Naive thymus-derived CD4-positive, alpha-beta T cell (primary cell): ENCODE results near the gene EIF3B. TPM values are rescaled to one million over a fixed set of nuclear protein-coding genes. Genes with fewer than 3 reads are reported as not detected.

Experiments
- ATAC-seq: fragments of 150-1000 bp; cut with Tn5 transposase; 2 replicates; pipeline ENCODE4 v1.10.0; 2021; ENCODE audit warnings: mild to moderate bottlenecking, moderate library complexity
- CTCF ChIA-PET: fragments of 350-600 bp; sonication (Branson Sonifier 250); formaldehyde crosslinking; loops from one replicate; lab custom pipeline; 2021; ENCODE audit warnings: antibody characterized with exemption; lab: Charles Lee
- POLR2A ChIA-PET: fragments of 350-600 bp; sonication (Branson Sonifier 250); formaldehyde crosslinking; loops from one replicate; lab custom pipeline; 2021; ENCODE audit warnings: antibody characterized with exemption, inconsistent platforms; lab: Charles Lee
- DNase-seq, 9 donors: peaks; one replicate each; pipeline versions ENCODE4 v3.0.0 to v3.0.0-alpha.2; 2020 to 2022; ENCODE audit warnings: mixed read lengths in 1 of 9
- H3K27ac ChIP-seq: one replicate; pipeline ENCODE4 v1.7.0; 2013; ENCODE audit warnings: mild to moderate bottlenecking, low read depth, low read length, moderate library complexity
- H3K27me3 ChIP-seq, 2 donors: one replicate each; pipeline ENCODE4 v1.7.0; 2013; ENCODE audit warnings: low read length in 2 of 2, mild to moderate bottlenecking in 2 of 2, moderate library complexity in 2 of 2; ENCODE audit not compliant: control insufficient read depth in 2 of 2, insufficient read depth in 2 of 2
- H3K36me3 ChIP-seq, 3 experiments: 1 replicate in 2 of 3; 2 replicates in 1 of 3; pipeline ENCODE4 v1.7.0; 2013; ENCODE audit warnings: low read length in 3 of 3, mild to moderate bottlenecking in 3 of 3, moderate library complexity in 1 of 3; ENCODE audit not compliant: insufficient read depth in 3 of 3, control insufficient read depth in 2 of 3
- H3K4me1 ChIP-seq, 2 donors: one replicate each; pipeline ENCODE4 v1.7.0; 2013; ENCODE audit warnings: low read length in 2 of 2, mild to moderate bottlenecking in 2 of 2, moderate library complexity in 1 of 2; ENCODE audit not compliant: control insufficient read depth in 2 of 2, insufficient read depth in 2 of 2
- H3K4me3 ChIP-seq: 2 replicates; pipeline ENCODE4 v1.7.0; 2013; ENCODE audit warnings: mild to moderate bottlenecking, low read length
- H3K9me3 ChIP-seq, 3 experiments: 1 replicate in 2 of 3; 2 replicates in 1 of 3; pipeline ENCODE4 v1.7.0; 2013; ENCODE audit warnings: low read length in 3 of 3; ENCODE audit not compliant: control insufficient read depth in 2 of 3
- H3K27ac Mint-ChIP-seq, 9 donors: one replicate each; pipeline ENCODE4 v1.8.0; 2020 to 2022; ENCODE audit warnings: mixed read lengths in 9 of 9, mild to moderate bottlenecking in 8 of 9, moderate library complexity in 5 of 9, inconsistent platforms in 2 of 9
- H3K27me3 Mint-ChIP-seq, 5 donors: one replicate each; pipeline ENCODE4 v1.8.0; 2021 to 2022; ENCODE audit warnings: mixed read lengths in 5 of 5, mild to moderate bottlenecking in 1 of 5
- H3K36me3 Mint-ChIP-seq, 5 donors: one replicate each; pipeline ENCODE4 v1.8.0; 2020 to 2022; ENCODE audit warnings: mixed read lengths in 5 of 5, mild to moderate bottlenecking in 3 of 5, inconsistent platforms in 1 of 5
- H3K4me1 Mint-ChIP-seq, 7 donors: one replicate each; pipeline ENCODE4 v1.8.0; 2020 to 2022; ENCODE audit warnings: mixed read lengths in 7 of 7, mild to moderate bottlenecking in 3 of 7, inconsistent platforms in 1 of 7
- H3K4me3 Mint-ChIP-seq, 10 donors: one replicate each; pipeline ENCODE4 v1.8.0; 2020 to 2022; ENCODE audit warnings: mild to moderate bottlenecking in 10 of 10, mixed read lengths in 10 of 10, moderate library complexity in 6 of 10, inconsistent platforms in 2 of 10
- H3K9me3 Mint-ChIP-seq, 11 donors: one replicate each; pipeline ENCODE4 v1.8.0; 2020 to 2022; ENCODE audit warnings: mixed read lengths in 11 of 11, mild to moderate bottlenecking in 4 of 11, inconsistent platforms in 1 of 11, moderate library complexity in 1 of 11
- intact Hi-C, 2 donors: fragments of 100-400 bp; cut with micrococcal nuclease; formaldehyde crosslinking; loops; one replicate each; pipeline ENCODE4 v1.15.1; 2023
- polyA plus RNA-seq, 2 donors: library from polyadenylated mRNA; unstranded; fragments of 300-500 nt; fragmentation: Illumina TruSeq; gene quantifications; one replicate each; pipeline ENCODE4 v1.2.3, GENCODE V29; 2021
- total RNA-seq, 6 experiments: library from RNA in 5 of 6; stranded (reverse) in 5 of 6; gene quantifications; 1 replicate in 5 of 6; 2 replicates in 1 of 6; pipeline ENCODE4 v1.2.3 and lab custom pipeline; 2021 to 2026

EIF3B gene
- total and polyA plus RNA-seq, 7 experiments from 2014 or later, result 78.0 to 189 (median 157) TPM

DNA sequence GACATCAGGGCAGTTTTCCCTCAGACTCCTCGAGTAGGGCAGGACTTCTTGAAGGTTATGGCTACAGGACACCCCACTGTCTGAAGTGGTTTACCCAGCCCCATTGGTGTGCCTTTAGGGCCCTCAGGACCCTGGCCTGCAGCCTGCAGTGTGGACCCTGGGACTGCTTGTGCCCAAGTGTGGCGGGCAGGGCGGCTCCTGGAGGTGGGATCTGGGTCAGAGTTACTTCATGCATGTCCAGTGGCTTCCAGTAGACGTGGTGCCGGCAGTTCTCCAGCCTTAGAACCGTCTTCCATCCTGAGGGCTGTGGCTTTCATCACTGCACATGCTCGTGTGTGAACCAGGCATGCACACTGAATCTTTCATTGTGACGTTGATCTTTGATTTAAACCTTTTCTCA lies 16.7 kb downstream of the EIF3B start:
- ChIA-PET POLR2A (no interaction called here), CTCF (no interaction called here)
- Mint-ChIP-seq H3K36me3 (peaks cover 8 to 62% (median 24%) of the 10 kb centered on the region in 5 donors), H3K4me1 (no peaks in the 10 kb centered on the region), H3K4me3 (no peak overlapping the region), H3K27ac (no peak overlapping the region), H3K27me3 (no peaks in the 10 kb centered on the region), H3K9me3 (no peaks in the 10 kb centered on the region)
- DNase-seq (no peak), ATAC-seq (no peak)
- intact Hi-C loops, result no loop called here
- H3K9me3 ChIP-seq, result no peaks in the 10 kb centered on the region
- H3K27me3 ChIP-seq, result no peaks in the 10 kb centered on the region
- H3K27ac ChIP-seq, result no peak overlapping the region
- H3K4me3 ChIP-seq, result no peak overlapping the region
- H3K36me3 ChIP-seq, result peaks cover 42 to 97% (median 48%) of the 10 kb centered on the region in 3 experiments
- H3K4me1 ChIP-seq, result no peaks in the 10 kb centered on the region

DNA sequence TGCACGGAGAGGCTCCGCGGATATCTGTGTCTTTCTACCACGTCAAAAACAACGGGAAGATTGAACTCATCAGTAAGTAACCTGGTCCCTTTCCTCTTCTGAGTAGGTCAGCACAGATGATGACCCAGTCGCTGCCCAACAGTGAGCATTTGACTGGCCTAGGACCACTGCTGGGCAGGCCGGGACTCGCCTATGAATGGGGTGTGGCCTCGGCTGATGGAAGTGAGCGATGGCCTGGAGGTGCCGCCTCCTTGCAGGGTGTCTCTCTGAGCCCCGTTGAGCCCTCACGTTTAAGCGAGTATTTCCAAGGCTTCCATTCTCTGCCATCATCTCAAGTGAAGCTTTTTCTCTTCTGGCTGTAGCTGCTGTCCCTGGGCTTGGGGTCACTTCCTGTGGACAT lies 18.1 kb downstream of the EIF3B start:
- Mint-ChIP-seq H3K36me3 (peaks cover 14 to 68% (median 26%) of the 10 kb centered on the region in 5 donors), H3K27ac (no peak overlapping the region), H3K4me3 (no peak overlapping the region), H3K4me1 (peaks cover 0 to 6% (median 4%) of the 10 kb centered on the region in 7 donors), H3K27me3 (no peaks in the 10 kb centered on the region), H3K9me3 (no peaks in the 10 kb centered on the region)
- H3K27me3 ChIP-seq, result no peaks in the 10 kb centered on the region
- H3K4me3 ChIP-seq, result no peak overlapping the region
- no peaks in the 10 kb centered on the region for H3K9me3 ChIP-seq
- ChIA-PET POLR2A (interaction anchor here (1.0 kb wide), 1 partner anchor 30 kb away, joined by 3 read pairs; no protein-coding TSS in a partner anchor), CTCF (interaction anchor here (0.5 kb wide), 1 partner anchor 15 kb away, joined by 3 read pairs; no protein-coding TSS in a partner anchor)
- intact Hi-C loops, result no loop called here
- H3K4me1 ChIP-seq, result no peaks in the 10 kb centered on the region
- DNase-seq (no peak), ATAC-seq (no peak)
- H3K27ac ChIP-seq, result no peak overlapping the region
- H3K36me3 ChIP-seq, result peaks cover 42 to 96% (median 48%) of the 10 kb centered on the region in 3 experiments

DNA sequence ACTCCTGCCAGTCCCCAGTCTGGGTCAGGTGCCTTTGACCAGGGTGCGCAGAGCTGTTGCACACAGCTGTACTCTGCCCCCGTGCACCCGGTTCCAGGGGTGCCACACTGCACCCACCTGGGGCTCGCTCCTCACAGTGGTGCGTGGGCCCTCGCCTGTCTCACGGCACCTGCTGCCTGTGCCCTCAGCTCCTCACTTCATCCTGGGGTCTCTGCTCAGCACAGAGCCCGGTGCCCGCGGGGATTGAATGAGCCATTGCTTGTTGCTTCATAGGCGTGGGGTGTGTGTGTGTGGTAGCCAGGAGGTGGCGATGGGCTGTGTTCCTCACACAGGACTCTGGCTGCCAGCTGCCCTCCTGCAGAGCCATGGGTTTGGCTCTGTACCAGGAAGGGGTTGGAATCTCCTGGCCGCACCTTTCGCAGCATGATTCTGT lies 18.5 kb downstream of the EIF3B start:
- ChIA-PET POLR2A (interaction anchor here (1.0 kb wide), 1 partner anchor 30 kb away, joined by 3 read pairs; no protein-coding TSS in a partner anchor), CTCF (interaction anchor here (0.5 kb wide), 1 partner anchor 15 kb away, joined by 3 read pairs; no protein-coding TSS in a partner anchor)
- no peaks in the 10 kb centered on the region for H3K27me3 Mint-ChIP-seq
- H3K4me3 Mint-ChIP-seq, result no peak overlapping the region
- intact Hi-C loops, result no loop called here
- H3K9me3 Mint-ChIP-seq, result no peaks in the 10 kb centered on the region
- no peaks in the 10 kb centered on the region for H3K27me3 ChIP-seq
- no peak overlapping the region for H3K4me3 ChIP-seq
- H3K36me3 Mint-ChIP-seq, result peaks cover 15 to 70% (median 26%) of the 10 kb centered on the region in 5 donors
- peaks cover 42 to 94% (median 44%) of the 10 kb centered on the region in 3 experiments for H3K36me3 ChIP-seq
- H3K9me3 ChIP-seq, result no peaks in the 10 kb centered on the region
- no peak for DNase-seq
- H3K4me1 Mint-ChIP-seq, result peaks cover 0 to 6% (median 5%) of the 10 kb centered on the region in 7 donors
- peak; percentile 24 for ATAC-seq
- H3K27ac Mint-ChIP-seq, result no peak overlapping the region
- H3K4me1 ChIP-seq, result no peaks in the 10 kb centered on the region
- no peak overlapping the region for H3K27ac ChIP-seq

- Histone ChIP-seq H3K36me3 (peaks cover 39 to 94% (median 42%) of the 10 kb centered on the region in 3 experiments), H3K4me3 (no peak overlapping the region), H3K4me1 (no peaks in the 10 kb centered on the region), H3K27ac (no peak overlapping the region), H3K9me3 (no peaks in the 10 kb centered on the region), H3K27me3 (no peaks in the 10 kb centered on the region)
- DNase-seq, result no peak
- Mint-ChIP-seq H3K27me3 (no peaks in the 10 kb centered on the region), H3K4me1 (peaks cover 0 to 6% (median 5%) of the 10 kb centered on the region in 7 donors), H3K27ac (no peak overlapping the region), H3K4me3 (no peak overlapping the region), H3K36me3 (peaks cover 20 to 74% (median 28%) of the 10 kb centered on the region in 5 donors), H3K9me3 (no peaks in the 10 kb centered on the region)
- CTCF ChIA-PET, result no interaction called here
- POLR2A ChIA-PET, result interaction anchor here (1.0 kb wide), 1 partner anchor 29 kb away, joined by 3 read pairs; no protein-coding TSS in a partner anchor
- intact Hi-C loops, result no loop called here
- no peak for ATAC-seq
Observed at GRCh38 chr7:2373646-2374045, 19.0 kb downstream of the EIF3B start.

- Histone ChIP-seq H3K27ac (no peak overlapping the region), H3K27me3 (no peaks in the 10 kb centered on the region), H3K4me3 (no peak overlapping the region), H3K9me3 (no peaks in the 10 kb centered on the region), H3K36me3 (peaks cover 36 to 94% (median 39%) of the 10 kb centered on the region in 3 experiments), H3K4me1 (no peaks in the 10 kb centered on the region)
- H3K4me1 Mint-ChIP-seq, result peaks cover 0 to 6% (median 5%) of the 10 kb centered on the region in 7 donors
- H3K4me3 Mint-ChIP-seq, result no peak overlapping the region
- no peaks in the 10 kb centered on the region for H3K27me3 Mint-ChIP-seq
- H3K27ac Mint-ChIP-seq, result no peak overlapping the region
- POLR2A ChIA-PET, result no interaction called here
- H3K36me3 Mint-ChIP-seq, result peaks cover 21 to 74% (median 27%) of the 10 kb centered on the region in 5 donors
- CTCF ChIA-PET, result no interaction called here
- DNase-seq (no peak), ATAC-seq (no peak)
- H3K9me3 Mint-ChIP-seq, result no peaks in the 10 kb centered on the region
- intact Hi-C loops, result no loop called here
Observed at GRCh38 chr7:2374401-2374800, 19.8 kb downstream of the EIF3B start.

DNA sequence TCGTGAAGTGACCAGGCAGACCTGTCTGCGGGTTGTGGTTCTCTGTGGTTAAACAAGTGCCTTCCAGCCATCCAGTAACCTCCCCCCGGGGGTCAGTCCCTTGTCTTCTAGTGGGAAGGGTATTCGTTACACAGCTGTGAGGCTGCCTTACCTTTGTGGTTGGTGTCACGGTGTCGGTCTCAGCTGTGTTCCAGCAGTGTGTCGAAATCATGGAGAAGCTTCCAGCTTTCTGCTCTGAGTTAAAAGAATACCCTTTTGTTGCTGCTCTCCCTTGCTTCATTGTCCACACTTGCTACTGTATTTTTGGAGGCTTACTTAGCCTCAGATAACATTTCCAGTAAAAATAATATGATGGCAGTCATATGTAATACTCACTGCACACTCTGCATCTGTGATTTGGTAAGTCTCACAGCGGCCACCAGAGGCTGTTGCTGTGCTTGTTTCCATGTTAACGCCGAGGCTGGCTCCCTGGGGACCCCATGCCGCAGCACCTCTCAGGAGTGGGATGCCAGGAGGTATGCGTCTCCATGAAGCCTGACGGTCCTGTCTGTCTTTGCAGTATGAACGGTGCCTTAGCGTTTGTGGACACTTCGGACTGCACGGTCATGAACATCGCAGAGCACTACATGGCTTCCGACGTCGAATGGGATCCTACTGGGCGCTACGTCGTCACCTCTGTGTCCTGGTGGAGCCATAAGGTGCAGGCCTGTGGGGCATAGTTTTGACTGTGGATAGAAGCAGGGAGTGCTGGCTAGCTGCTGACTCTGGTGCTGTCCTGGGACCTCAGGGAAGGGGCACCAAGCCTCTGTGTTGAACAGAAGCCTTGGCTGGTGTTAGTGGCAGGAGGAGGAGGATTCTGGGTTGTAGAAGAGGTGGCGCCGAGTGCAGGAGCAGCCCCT lies 20.5 kb downstream of the EIF3B start:
- Mint-ChIP-seq H3K4me3 (no peak overlapping the region), H3K36me3 (peaks cover 22 to 78% (median 27%) of the 10 kb centered on the region in 5 donors), H3K27me3 (no peaks in the 10 kb centered on the region), H3K4me1 (peaks cover 0 to 6% (median 5%) of the 10 kb centered on the region in 7 donors), H3K27ac (peak overlapping the region in 1 of 9 donors; percentile 34), H3K9me3 (no peaks in the 10 kb centered on the region)
- DNase-seq (no peak), ATAC-seq (no peak)
- H3K9me3 ChIP-seq, result no peaks in the 10 kb centered on the region
- H3K27ac ChIP-seq, result no peak overlapping the region
- ChIA-PET POLR2A (no interaction called here), CTCF (no interaction called here)
- H3K27me3 ChIP-seq, result no peaks in the 10 kb centered on the region
- no peak overlapping the region for H3K4me3 ChIP-seq
- no peaks in the 10 kb centered on the region for H3K4me1 ChIP-seq
- intact Hi-C loops, result no loop called here
- H3K36me3 ChIP-seq, result peaks cover 36 to 94% (median 41%) of the 10 kb centered on the region in 3 experiments
